GM19099 (cell line): Measurements from ENCODE around the gene IER3IP1.
A peak's percentile ranks its signal among the peaks of the same experiment; 100 is the strongest.

Experiments
- POLR2A ChIP-seq: IDR thresholded peaks from 3 replicates; pipeline ENCODE4 v1.6.1; 2011; ENCODE audit warnings: low read depth; ENCODE audit not compliant: insufficient read length; ENCODE audit errors: extremely low read depth

Gene IER3IP1

GRCh38 chr18:47172476-47172875 is 3.7 kb downstream of the IER3IP1 start:
- no peak for TF ChIP-seq POLR2A

GRCh38 chr18:47168913-47169312 is 7.3 kb downstream of the IER3IP1 start:
- no peak for TF ChIP-seq POLR2A

- TF ChIP-seq POLR2A, result no peak
These were observed 7.7 kb downstream of the IER3IP1 start for GRCh38 chr18:47168509-47168908.

- TF ChIP-seq POLR2A, result no peak
These were observed 9.9 kb downstream of the IER3IP1 start for GRCh38 chr18:47166294-47166693.

GRCh38 chr18:47163241-47163640 is 12.9 kb downstream of the IER3IP1 start:
- TF ChIP-seq POLR2A, result no peak

- TF ChIP-seq POLR2A, result no peak
These were observed 15.9 kb downstream of the IER3IP1 start for GRCh38 chr18:47160256-47160655.

- no peak for TF ChIP-seq POLR2A
These were observed 24.7 kb downstream of the IER3IP1 start for GRCh38 chr18:47151439-47151838.

GRCh38 chr18:47150824-47151366 is 25.3 kb downstream of the IER3IP1 start:
- no peak for TF ChIP-seq POLR2A

GRCh38 chr18:47150029-47150823 is 25.9 kb downstream of the IER3IP1 start, which contains the start of gene HDHD2:
HDHD2 (minus strand) TSS chr18:47150500; CDS start chr18:47136439, 14,061 bp downstream.
- TF ChIP-seq POLR2A, result peak; percentile 91

GRCh38 chr18:47149457-47150028 is 26.6 kb downstream of the IER3IP1 start:
- TF ChIP-seq POLR2A, result no peak

GRCh38 chr18:47146206-47146605 is 30.0 kb downstream of the IER3IP1 start:
- no peak for TF ChIP-seq POLR2A

- no peak for TF ChIP-seq POLR2A
These were observed 32.2 kb downstream of the IER3IP1 start for GRCh38 chr18:47143899-47144485.

- TF ChIP-seq POLR2A, result no peak
These were observed 33.0 kb downstream of the IER3IP1 start for GRCh38 chr18:47143153-47143552.

GRCh38 chr18:47141289-47141688 is 34.9 kb downstream of the IER3IP1 start:
- TF ChIP-seq POLR2A, result no peak

GRCh38 chr18:47121146-47121545 is 55.0 kb downstream of the IER3IP1 start:
- TF ChIP-seq POLR2A, result no peak

GRCh38 chr18:47120428-47120827 is 55.7 kb downstream of the IER3IP1 start:
- TF ChIP-seq POLR2A, result no peak
